ENCODE results near the gene MAGEA9B.

- TF ChIP-seq CTCF (IDR thresholded peaks at IDR 0.05; ENCODE audit: low read depth, low read length) (no peak), POLR2A (IDR thresholded peaks at IDR 0.05; ENCODE audit: extremely low read depth, insufficient read length) (no peak)
- TF ChIP-seq, protein P1, sequence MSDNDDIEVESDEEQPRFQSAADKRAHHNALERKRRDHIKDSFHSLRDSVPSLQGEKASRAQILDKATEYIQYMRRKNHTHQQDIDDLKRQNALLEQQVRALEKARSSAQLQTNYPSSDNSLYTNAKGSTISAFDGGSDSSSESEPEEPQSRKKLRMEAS (IDR thresholded peaks at IDR 0.05; ENCODE audit: low read depth, low read length): no peak
Measured at GRCh38 chrX:149628768-149629167, 41.5 kb upstream of the MAGEA9B start.
